ENCODE data around the gene SLFN12. TPM values are rescaled to one million over a fixed set of nuclear protein-coding genes. Genes with fewer than 3 reads are reported as not detected.

The SLFN12 gene
- polyA plus RNA-seq, 2 of the 4 experiments (the other 2 are of a cell fraction), result 0.08 to 0.23 TPM

- ChIA-PET POLR2A (no interaction called here), CTCF (no interaction called here)
- H3K4me3 ChIP-seq, result no peak overlapping the region
- FAIRE-seq (no peak), DNase-seq (ENCODE audit: low read depth in 1 of 2, low spot score in 1 of 2) (no peak), ATAC-seq (no peak)
- no peak overlapping the region for H3K4me2 ChIP-seq
- no peaks in the 10 kb centered on the region for H3K9me3 ChIP-seq
- 45% methylated on average over 2 of the region's 2 CpGs for WGBS (ENCODE audit: missing lambda C conversion rate)
- no peak overlapping the region for H3K27ac ChIP-seq
- TF ChIP-seq RFX5 (IDR thresholded peaks at IDR 0.05) (no peak), MYC (IDR thresholded peaks at IDR 0.05; ENCODE audit: borderline replicate concordance, low read length) (no peak), USF2 (IDR thresholded peaks at IDR 0.05) (no peak)
- H3K4me1 ChIP-seq, result peaks cover 14% of the 10 kb centered on the region
Measured at GRCh38 chr17:35429702-35430101, 2.6 kb downstream of the SLFN12 start.

GRCh38 chr17:35428229-35428628, 4.1 kb downstream of the SLFN12 start:
- CTCF ChIA-PET, result interaction anchor here (0.9 to 1.6 kb wide), 3 partner anchors 111 to 335 kb away, joined by 4 to 5 read pairs (median 4); no protein-coding TSS in a partner anchor

GRCh38 chr17:35423761-35424160, 8.5 kb downstream of the SLFN12 start:
- POLR2A ChIA-PET, result no interaction called here
- WGBS (ENCODE audit: missing lambda C conversion rate), result 64% methylated on average over 4 of the region's 4 CpGs
- H3K4me2 ChIP-seq, result no peak overlapping the region
- FAIRE-seq, result no peak
- H3K4me3 ChIP-seq, result no peak overlapping the region
- DNase-seq (ENCODE audit: low read depth in 1 of 2, low spot score in 1 of 2), result no peak
- no peaks in the 10 kb centered on the region for H3K9me3 ChIP-seq
- no peak overlapping the region for H3K27ac ChIP-seq
- no peak for ATAC-seq
- no peak for TF ChIP-seq HOXB13 (CRISPR knock-in tag; IDR thresholded peaks at IDR 0.05; ENCODE audit: low read depth)
- no peak for TF ChIP-seq PBX3 (IDR thresholded peaks at IDR 0.05)
- TF ChIP-seq CEBPB (IDR thresholded peaks at IDR 0.05), result no peak
- no peak for TF ChIP-seq FOSL2 (IDR thresholded peaks at IDR 0.05)
- TF ChIP-seq FOSL2 (CRISPR knock-in tag; IDR thresholded peaks at IDR 0.05), result no peak
- TF ChIP-seq FOXS1 (CRISPR knock-in tag; IDR thresholded peaks at IDR 0.05), result no peak
- no peak for TF ChIP-seq NFE2L2 (conservative IDR thresholded peaks at IDR 0.05; ENCODE audit: low read length)
- TF ChIP-seq POLR2A (IDR thresholded peaks at IDR 0.05; ENCODE audit: low read length), result no peak
- TF ChIP-seq EHMT2 (IDR thresholded peaks at IDR 0.05; ENCODE audit: low read depth), result no peak
- H3K4me1 ChIP-seq, result no peaks in the 10 kb centered on the region
- CTCF ChIA-PET, result no interaction called here

More at GRCh38 chr17:35428229-35428628, 4.1 kb downstream of the SLFN12 start:
- no peak for FAIRE-seq
- Histone ChIP-seq H3K4me1 (peaks cover 4% of the 10 kb centered on the region), H3K27ac (no peak overlapping the region), H3K9me3 (no peaks in the 10 kb centered on the region), H3K4me3 (no peak overlapping the region), H3K4me2 (no peak overlapping the region)
- no peak for ATAC-seq
- POLR2A ChIA-PET, result no interaction called here
- DNase-seq (ENCODE audit: low read depth in 1 of 2, low spot score in 1 of 2), result no peak
- TF ChIP-seq SMC3 (IDR thresholded peaks at IDR 0.05), result no peak
- TF ChIP-seq REST (IDR thresholded peaks at IDR 0.05), result no peak
- no peak for TF ChIP-seq HMGXB4 (CRISPR knock-in tag; IDR thresholded peaks at IDR 0.05; ENCODE audit: borderline replicate concordance)
- TF ChIP-seq CBX8 (IDR thresholded peaks at IDR 0.05), result no peak
- 86% methylated on average over 2 of the region's 2 CpGs for WGBS (ENCODE audit: missing lambda C conversion rate)
